GM18507 (cell line): ENCODE measurements around the gene MIER1.
A peak's percentile ranks its signal among the peaks of the same experiment; 100 is the strongest.

Experiments used
- DNase-seq: peaks from one replicate; pipeline ENCODE4 v3.0.0; 2011; ENCODE audit warnings: low read depth; ENCODE audit not compliant: insufficient read length; ENCODE audit errors: extremely low spot score
- FAIRE-seq: peaks from 2 replicates; lab custom pipeline; 2011; peaks lifted over from hg19 to GRCh38; lab: Jason Lieb, UNC

Gene MIER1

GRCh38 chr1:66984491-66984890 lies 59.7 kb downstream of the MIER1 start:
- DNase-seq, result peak; percentile 7
- FAIRE-seq, result peak; percentile 94

GRCh38 chr1:66985835-66986234 lies 61.0 kb downstream of the MIER1 start:
- no peak for FAIRE-seq

GRCh38 chr1:66993076-66993475 lies 68.3 kb downstream of the MIER1 start:
- DNase-seq (no peak), FAIRE-seq (no peak)

More at GRCh38 chr1:66985835-66986234, 61.0 kb downstream of the MIER1 start:
- DNase-seq, result no peak

- DNase-seq (peak; percentile 32), FAIRE-seq (peak; percentile 95)
These were observed 71.4 kb downstream of the MIER1 start for GRCh38 chr1:66996018-66996682.

- no peak for FAIRE-seq
- no peak for DNase-seq
These were observed 74.2 kb downstream of the MIER1 start for GRCh38 chr1:66998972-66999371.

GRCh38 chr1:66999640-67000400 lies 75.0 kb downstream of the MIER1 start:
- DNase-seq, result no peak

GRCh38 chr1:67001682-67002425 lies 77.1 kb downstream of the MIER1 start:
- DNase-seq, result no peak
- FAIRE-seq, result no peak

More at GRCh38 chr1:66999640-67000400, 75.0 kb downstream of the MIER1 start:
- FAIRE-seq, result no peak

GRCh38 chr1:67004176-67004575 lies 79.4 kb downstream of the MIER1 start:
- DNase-seq (no peak), FAIRE-seq (no peak)

- FAIRE-seq (no peak), DNase-seq (no peak)
These were observed 80.3 kb downstream of the MIER1 start for GRCh38 chr1:67005068-67005467.

GRCh38 chr1:67009792-67010191 lies 85.0 kb downstream of the MIER1 start:
- FAIRE-seq, result no peak
- DNase-seq, result no peak

GRCh38 chr1:67013573-67013972 lies 88.8 kb downstream of the MIER1 start:
- DNase-seq (no peak), FAIRE-seq (no peak)

- DNase-seq (no peak), FAIRE-seq (no peak)
These were observed 93.8 kb downstream of the MIER1 start for GRCh38 chr1:67018574-67018973.

GRCh38 chr1:67019121-67019520 lies 94.3 kb downstream of the MIER1 start:
- DNase-seq (no peak), FAIRE-seq (no peak)

GRCh38 chr1:67019600-67020136 lies 94.9 kb downstream of the MIER1 start:
- no peak for DNase-seq
- FAIRE-seq, result peak; percentile 29

- FAIRE-seq, result no peak
- DNase-seq, result no peak
These were observed 95.5 kb downstream of the MIER1 start for GRCh38 chr1:67020304-67020703.

- DNase-seq (no peak), FAIRE-seq (no peak)
These were observed 96.0 kb downstream of the MIER1 start for GRCh38 chr1:67020765-67021164.

- no peak for DNase-seq
- FAIRE-seq, result no peak
These were observed 104.7 kb downstream of the MIER1 start for GRCh38 chr1:67029472-67029871.

- DNase-seq (no peak), FAIRE-seq (no peak)
These were observed 106.5 kb downstream of the MIER1 start for GRCh38 chr1:67031121-67031858.

- no peak for DNase-seq
- no peak for FAIRE-seq
These were observed 107.1 kb downstream of the MIER1 start for GRCh38 chr1:67031859-67032247.
